ENCODE results near the gene APOL1.

APOL1 gene

GRCh38 chr22:36274531-36274930 is 21.6 kb downstream of the APOL1 start:
- no peak for TF ChIP-seq EP300 (IDR thresholded peaks at IDR 0.05; ENCODE audit: borderline replicate concordance)
- TF ChIP-seq RAD21 (IDR thresholded peaks at IDR 0.05; ENCODE audit: low read depth) = no peak
- TF ChIP-seq CEBPB (IDR thresholded peaks at IDR 0.05) = no peak
- TF ChIP-seq EGR1 (IDR thresholded peaks at IDR 0.05) = no peak
- TF ChIP-seq YY1 (IDR thresholded peaks at IDR 0.05; ENCODE audit: low read depth) = no peak
- no peak for TF ChIP-seq TCF12 (IDR thresholded peaks at IDR 0.05; ENCODE audit: low read depth)

DNA sequence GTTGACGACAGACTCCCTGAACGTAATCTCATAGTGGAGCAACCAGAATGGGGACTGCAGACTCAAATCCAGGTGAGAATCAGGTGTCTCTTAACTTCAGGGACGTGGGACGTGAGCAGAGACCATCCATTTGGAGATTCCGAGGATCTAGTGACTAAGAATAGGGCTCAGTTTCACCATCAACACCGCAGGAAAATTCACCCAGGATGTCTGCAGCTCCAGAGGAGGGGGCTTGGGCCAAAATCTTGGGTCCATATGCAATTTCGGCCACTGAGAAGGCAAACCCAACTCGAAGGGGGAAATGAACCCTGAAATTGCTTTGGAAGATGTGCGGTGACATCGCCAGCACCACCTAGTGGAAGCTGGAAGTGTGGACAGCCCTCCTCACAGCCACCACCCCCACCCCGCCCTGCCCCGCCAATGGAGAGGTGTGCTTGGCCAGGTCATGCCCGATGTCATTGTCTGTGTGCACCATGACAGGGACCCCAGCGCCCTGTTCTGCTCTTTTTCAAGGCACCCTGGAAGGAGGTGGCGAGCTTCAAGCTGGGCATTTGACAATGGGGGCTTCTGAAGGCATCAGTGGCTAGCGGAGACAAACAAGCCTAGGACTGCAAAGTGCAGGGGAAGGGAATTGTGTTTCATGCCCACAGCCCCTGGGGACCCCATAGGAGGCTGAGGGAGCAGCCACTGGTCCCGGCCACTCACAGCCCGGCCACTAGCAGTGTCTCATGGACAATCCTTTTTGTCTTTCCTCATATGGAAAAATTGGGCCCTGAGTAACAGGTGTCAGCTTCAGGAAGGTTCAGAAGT is 24.8 kb downstream of the APOL1 start:
- TF ChIP-seq TCF12 (IDR thresholded peaks at IDR 0.05; ENCODE audit: low read depth) (no peak), EGR1 (IDR thresholded peaks at IDR 0.05) (no peak), TEAD4 (IDR thresholded peaks at IDR 0.05) (0 out of 2 replicates have a peak, but pooled peaks have one; percentile 15), CEBPB (IDR thresholded peaks at IDR 0.05) (no peak), YY1 (IDR thresholded peaks at IDR 0.05; ENCODE audit: low read depth) (no peak), TAF1 (IDR thresholded peaks at IDR 0.05; ENCODE audit: low read depth) (no peak), ZBTB7A (IDR thresholded peaks at IDR 0.05; ENCODE audit: low read depth) (no peak), RAD21 (IDR thresholded peaks at IDR 0.05; ENCODE audit: low read depth) (peak; percentile 57), CREB1 (IDR thresholded peaks at IDR 0.05; ENCODE audit: low read depth) (no peak), NFIC (IDR thresholded peaks at IDR 0.05) (no peak), FOXM1 (IDR thresholded peaks at IDR 0.05; ENCODE audit: borderline replicate concordance, low read depth) (no peak), EP300 (IDR thresholded peaks at IDR 0.05; ENCODE audit: borderline replicate concordance) (no peak)
- TF ChIP-seq, protein P1, sequence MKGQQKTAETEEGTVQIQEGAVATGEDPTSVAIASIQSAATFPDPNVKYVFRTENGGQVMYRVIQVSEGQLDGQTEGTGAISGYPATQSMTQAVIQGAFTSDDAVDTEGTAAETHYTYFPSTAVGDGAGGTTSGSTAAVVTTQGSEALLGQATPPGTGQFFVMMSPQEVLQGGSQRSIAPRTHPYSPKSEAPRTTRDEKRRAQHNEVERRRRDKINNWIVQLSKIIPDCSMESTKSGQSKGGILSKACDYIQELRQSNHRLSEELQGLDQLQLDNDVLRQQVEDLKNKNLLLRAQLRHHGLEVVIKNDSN (IDR thresholded peaks at IDR 0.05) = no peak
- TF ChIP-seq, protein P2, sequence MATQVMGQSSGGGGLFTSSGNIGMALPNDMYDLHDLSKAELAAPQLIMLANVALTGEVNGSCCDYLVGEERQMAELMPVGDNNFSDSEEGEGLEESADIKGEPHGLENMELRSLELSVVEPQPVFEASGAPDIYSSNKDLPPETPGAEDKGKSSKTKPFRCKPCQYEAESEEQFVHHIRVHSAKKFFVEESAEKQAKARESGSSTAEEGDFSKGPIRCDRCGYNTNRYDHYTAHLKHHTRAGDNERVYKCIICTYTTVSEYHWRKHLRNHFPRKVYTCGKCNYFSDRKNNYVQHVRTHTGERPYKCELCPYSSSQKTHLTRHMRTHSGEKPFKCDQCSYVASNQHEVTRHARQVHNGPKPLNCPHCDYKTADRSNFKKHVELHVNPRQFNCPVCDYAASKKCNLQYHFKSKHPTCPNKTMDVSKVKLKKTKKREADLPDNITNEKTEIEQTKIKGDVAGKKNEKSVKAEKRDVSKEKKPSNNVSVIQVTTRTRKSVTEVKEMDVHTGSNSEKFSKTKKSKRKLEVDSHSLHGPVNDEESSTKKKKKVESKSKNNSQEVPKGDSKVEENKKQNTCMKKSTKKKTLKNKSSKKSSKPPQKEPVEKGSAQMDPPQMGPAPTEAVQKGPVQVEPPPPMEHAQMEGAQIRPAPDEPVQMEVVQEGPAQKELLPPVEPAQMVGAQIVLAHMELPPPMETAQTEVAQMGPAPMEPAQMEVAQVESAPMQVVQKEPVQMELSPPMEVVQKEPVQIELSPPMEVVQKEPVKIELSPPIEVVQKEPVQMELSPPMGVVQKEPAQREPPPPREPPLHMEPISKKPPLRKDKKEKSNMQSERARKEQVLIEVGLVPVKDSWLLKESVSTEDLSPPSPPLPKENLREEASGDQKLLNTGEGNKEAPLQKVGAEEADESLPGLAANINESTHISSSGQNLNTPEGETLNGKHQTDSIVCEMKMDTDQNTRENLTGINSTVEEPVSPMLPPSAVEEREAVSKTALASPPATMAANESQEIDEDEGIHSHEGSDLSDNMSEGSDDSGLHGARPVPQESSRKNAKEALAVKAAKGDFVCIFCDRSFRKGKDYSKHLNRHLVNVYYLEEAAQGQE (IDR thresholded peaks at IDR 0.05; ENCODE audit: low read depth) = no peak
- TF ChIP-seq, protein P3, sequence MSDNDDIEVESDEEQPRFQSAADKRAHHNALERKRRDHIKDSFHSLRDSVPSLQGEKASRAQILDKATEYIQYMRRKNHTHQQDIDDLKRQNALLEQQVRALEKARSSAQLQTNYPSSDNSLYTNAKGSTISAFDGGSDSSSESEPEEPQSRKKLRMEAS (IDR thresholded peaks at IDR 0.05) = no peak

DNA sequence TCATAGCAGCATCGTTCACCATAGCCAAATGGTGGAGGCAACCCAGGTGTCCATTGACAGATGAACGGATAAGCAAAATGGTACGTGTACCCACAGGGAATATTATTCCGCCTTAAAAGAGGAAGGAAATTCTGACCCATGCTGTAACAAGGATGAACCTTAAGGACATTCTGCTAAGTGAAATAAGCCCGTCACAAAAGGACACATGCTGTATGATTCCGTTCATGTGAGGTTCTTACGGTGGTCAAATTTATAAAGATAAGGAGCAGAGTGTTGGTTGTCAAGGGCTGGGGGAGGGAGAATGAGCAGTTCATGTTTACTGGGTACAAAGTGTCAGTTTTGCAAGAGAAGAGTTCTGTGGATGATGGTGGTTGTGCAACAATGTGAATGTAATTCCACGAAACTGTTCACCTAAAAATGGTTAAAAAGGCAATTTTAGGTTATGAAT is 26.3 kb downstream of the APOL1 start:
- no peak for TF ChIP-seq YY1 (IDR thresholded peaks at IDR 0.05; ENCODE audit: low read depth)
- no peak for TF ChIP-seq NFIC (IDR thresholded peaks at IDR 0.05)
- TF ChIP-seq, protein P3 (IDR thresholded peaks at IDR 0.05) = no peak

- TF ChIP-seq NFIC (IDR thresholded peaks at IDR 0.05) = no peak
- TF ChIP-seq TAF1 (IDR thresholded peaks at IDR 0.05; ENCODE audit: low read depth) = no peak
- no peak for TF ChIP-seq TCF12 (IDR thresholded peaks at IDR 0.05; ENCODE audit: low read depth)
- no peak for TF ChIP-seq RAD21 (IDR thresholded peaks at IDR 0.05; ENCODE audit: low read depth)
- TF ChIP-seq YY1 (IDR thresholded peaks at IDR 0.05; ENCODE audit: low read depth) = no peak
- no peak for TF ChIP-seq CREB1 (IDR thresholded peaks at IDR 0.05; ENCODE audit: low read depth)
- no peak for TF ChIP-seq EP300 (IDR thresholded peaks at IDR 0.05; ENCODE audit: borderline replicate concordance)
- TF ChIP-seq FOXM1 (IDR thresholded peaks at IDR 0.05; ENCODE audit: borderline replicate concordance, low read depth) = no peak
- no peak for TF ChIP-seq ZBTB7A (IDR thresholded peaks at IDR 0.05; ENCODE audit: low read depth)
- TF ChIP-seq, protein P2 (IDR thresholded peaks at IDR 0.05; ENCODE audit: low read depth) = no peak
- TF ChIP-seq EGR1 (IDR thresholded peaks at IDR 0.05) = no peak
Observed at GRCh38 chr22:36280379-36280778, 27.4 kb downstream of the APOL1 start.

GRCh38 chr22:36281781-36282327 is 28.9 kb downstream of the APOL1 start:
- TF ChIP-seq, protein P1 (IDR thresholded peaks at IDR 0.05) = no peak
- TF ChIP-seq TCF12 (IDR thresholded peaks at IDR 0.05; ENCODE audit: low read depth) (no peak), NFIC (IDR thresholded peaks at IDR 0.05) (no peak), EP300 (IDR thresholded peaks at IDR 0.05; ENCODE audit: borderline replicate concordance) (no peak), EGR1 (IDR thresholded peaks at IDR 0.05) (no peak)

- no peak for TF ChIP-seq NFIC (IDR thresholded peaks at IDR 0.05)
- TF ChIP-seq, protein P3 (IDR thresholded peaks at IDR 0.05) = no peak
- TF ChIP-seq TAF1 (IDR thresholded peaks at IDR 0.05; ENCODE audit: low read depth) = no peak
- TF ChIP-seq RAD21 (IDR thresholded peaks at IDR 0.05; ENCODE audit: low read depth) = no peak
- TF ChIP-seq CEBPB (IDR thresholded peaks at IDR 0.05) = no peak
- no peak for TF ChIP-seq EP300 (IDR thresholded peaks at IDR 0.05; ENCODE audit: borderline replicate concordance)
- no peak for TF ChIP-seq ZBTB7A (IDR thresholded peaks at IDR 0.05; ENCODE audit: low read depth)
- no peak for TF ChIP-seq FOXM1 (IDR thresholded peaks at IDR 0.05; ENCODE audit: borderline replicate concordance, low read depth)
- TF ChIP-seq EGR1 (IDR thresholded peaks at IDR 0.05) = no peak
- no peak for TF ChIP-seq YY1 (IDR thresholded peaks at IDR 0.05; ENCODE audit: low read depth)
- TF ChIP-seq TCF12 (IDR thresholded peaks at IDR 0.05; ENCODE audit: low read depth) = no peak
- TF ChIP-seq, protein P2 (IDR thresholded peaks at IDR 0.05; ENCODE audit: low read depth) = no peak
- TF ChIP-seq, protein P1 (IDR thresholded peaks at IDR 0.05) = no peak
- no peak for TF ChIP-seq TEAD4 (IDR thresholded peaks at IDR 0.05)
- TF ChIP-seq CREB1 (IDR thresholded peaks at IDR 0.05; ENCODE audit: low read depth) = no peak
Observed at GRCh38 chr22:36282328-36282831, 29.4 kb downstream of the APOL1 start.

All from Ishikawa (cell line).